Fibroblast of skin of right biceps (primary cell): ENCODE data around the gene CCL13.

Experiments
- DNase-seq: peaks from one replicate; pipeline ENCODE4 v3.0.0-alpha.2; 2013

Gene CCL13

GRCh38 chr17:34386697-34387550 is 30.6 kb downstream of the CCL13 start:
- peak; percentile 27 for DNase-seq

- no peak for DNase-seq
Measured at GRCh38 chr17:34387566-34387965, 31.3 kb downstream of the CCL13 start.

DNA sequence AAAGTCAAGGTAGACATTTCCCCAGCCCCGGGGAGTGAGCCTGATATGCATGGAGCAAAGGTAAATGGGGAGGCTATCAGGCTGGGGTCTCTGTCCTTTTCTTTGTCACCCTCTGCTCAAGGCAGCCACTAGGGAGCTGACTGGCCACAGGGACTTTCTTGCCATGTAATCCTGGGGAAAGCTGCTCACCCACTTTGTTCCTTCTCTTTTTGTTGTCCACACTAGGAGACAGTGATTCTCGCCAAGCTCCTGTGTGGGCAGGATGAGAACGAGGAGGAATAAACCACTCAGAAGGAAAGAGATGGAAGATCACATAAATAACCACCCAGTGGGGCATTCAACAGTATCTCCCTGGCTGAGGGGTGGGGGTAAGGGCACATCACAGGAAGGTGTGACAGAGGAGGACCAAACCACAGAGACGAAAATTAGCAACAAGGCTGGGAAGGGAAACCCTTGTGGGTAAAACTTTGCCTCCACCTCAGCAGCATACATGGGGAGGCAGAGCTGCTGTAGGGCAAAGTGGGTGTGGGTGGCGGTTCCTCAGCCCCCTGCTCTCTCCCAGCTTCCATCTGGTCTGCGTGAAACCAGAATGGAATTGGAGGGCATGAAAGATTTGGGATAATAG is 33.0 kb downstream of the CCL13 start:
- no peak for DNase-seq

DNA sequence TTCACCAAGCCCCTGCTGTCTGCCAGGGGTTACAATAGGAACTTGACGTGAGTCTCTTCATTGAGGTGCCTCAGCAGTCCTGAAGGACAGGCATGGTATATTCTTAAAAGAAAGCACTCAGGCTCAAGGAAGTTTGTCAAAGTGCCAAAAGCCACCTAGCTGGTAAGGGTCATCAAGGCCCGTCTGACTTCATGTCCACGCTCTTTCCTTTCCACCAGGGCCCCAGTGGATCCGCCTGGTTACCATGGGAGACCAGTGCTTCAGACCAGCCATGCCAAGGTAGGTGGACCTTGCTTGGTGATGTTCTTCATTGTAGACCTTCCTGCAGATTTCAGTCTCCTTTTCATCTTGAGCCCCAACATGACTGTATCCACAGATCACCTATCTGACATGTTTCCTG is 34.4 kb downstream of the CCL13 start:
- no peak for DNase-seq

DNA sequence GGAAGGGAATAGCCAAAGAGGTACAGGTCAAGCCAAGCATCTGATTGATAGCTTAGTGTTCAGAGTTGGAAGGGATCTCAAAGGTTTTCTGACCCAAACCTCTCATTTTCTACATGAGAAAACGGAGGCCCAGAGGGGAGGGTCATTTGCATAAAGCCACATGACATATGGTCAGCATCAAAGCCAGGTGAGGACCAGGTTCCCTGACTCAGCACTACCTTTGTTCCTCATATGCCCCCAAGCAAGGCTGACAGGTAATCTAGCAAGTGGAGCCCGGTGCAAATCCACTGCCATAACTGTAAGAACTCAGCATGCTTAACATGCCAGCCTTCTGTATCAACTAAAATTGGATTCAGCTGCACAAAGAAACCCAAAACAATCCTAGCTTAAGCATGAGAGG is 35.0 kb downstream of the CCL13 start:
- no peak for DNase-seq

DNA sequence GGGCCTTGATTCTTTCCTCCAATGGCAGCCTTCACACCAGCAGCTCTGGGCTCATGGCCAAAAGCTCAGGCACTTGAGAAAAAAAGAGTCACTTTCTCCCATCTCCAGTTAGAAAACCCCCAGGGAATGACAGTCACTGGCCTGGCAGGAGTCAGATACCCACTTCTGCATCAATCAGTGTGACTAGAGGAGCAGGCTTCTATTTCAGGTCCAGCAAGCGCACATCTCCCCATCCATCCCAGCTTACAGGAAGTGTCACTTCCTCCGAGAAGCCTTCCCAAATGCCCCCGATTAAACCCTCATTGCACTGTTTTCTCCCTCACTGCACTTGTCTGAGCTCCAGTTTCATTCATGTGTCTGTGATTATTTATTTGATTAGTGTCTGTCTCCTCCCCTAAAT is 37.1 kb downstream of the CCL13 start:
- no peak for DNase-seq

GRCh38 chr17:34397265-34397664 is 41.0 kb downstream of the CCL13 start:
- no peak for DNase-seq

- DNase-seq: no peak
Measured at GRCh38 chr17:34398990-34399389, 42.7 kb downstream of the CCL13 start.

DNA sequence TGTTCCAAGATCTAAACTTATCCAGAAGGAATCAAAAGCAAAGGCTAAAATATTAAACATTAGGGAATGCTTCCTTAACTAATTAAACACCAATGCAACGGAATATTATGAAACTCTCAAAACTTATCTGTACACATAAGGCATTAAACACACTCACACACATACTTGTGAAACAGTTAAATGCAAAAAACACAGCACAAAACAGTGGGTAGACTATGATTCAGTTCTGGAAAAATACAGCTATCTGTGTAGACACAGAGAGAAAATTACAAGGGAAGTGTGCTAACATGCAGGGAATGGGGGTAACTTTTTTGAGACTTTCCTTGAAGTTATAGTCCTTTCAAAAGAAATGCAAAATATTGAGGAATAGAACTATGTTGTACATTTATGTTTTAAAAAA is 43.4 kb downstream of the CCL13 start:
- no peak for DNase-seq

GRCh38 chr17:34400301-34400931 is 44.1 kb downstream of the CCL13 start:
- DNase-seq: no peak

DNA sequence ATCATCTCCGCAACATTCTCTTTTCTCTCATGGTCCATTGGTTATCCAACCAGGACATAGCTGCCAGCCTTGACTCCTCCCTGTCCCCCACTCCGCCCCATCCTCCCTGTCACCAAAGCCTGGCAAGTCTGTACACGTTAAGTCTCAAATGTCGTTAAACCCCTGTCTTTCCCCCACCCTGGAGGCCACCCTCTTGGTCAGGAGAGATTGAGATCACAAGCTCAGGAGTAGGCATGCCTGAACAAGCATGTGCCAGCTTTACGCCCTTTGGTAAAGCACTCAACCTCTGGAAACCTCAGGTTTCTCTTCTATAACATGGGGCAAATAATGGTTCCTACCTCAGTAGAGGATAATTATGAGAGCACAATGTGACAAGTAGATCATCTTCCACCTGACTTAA is 44.9 kb downstream of the CCL13 start:
- no peak for DNase-seq

GRCh38 chr17:34403006-34403405 is 46.7 kb downstream of the CCL13 start:
- no peak for DNase-seq

DNA sequence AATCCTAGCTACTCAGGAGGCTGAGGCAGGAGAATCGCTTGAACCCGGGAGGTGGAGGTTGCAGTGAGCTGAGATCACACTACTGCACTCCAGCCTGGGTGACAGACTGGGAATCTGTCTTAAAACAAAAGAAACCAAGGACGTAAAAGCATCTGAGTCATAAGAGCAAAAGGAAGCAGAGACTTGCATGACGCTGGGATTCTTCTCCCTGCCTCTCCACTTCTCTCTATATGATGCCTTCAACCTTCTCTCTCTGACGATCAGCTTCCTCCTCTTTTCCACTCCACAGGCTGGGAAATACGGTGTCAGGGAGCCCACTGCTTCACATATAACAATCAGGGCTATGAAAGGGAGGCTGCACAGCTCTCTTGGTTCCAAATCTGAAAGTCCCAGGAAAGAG is 49.9 kb downstream of the CCL13 start:
- DNase-seq: no peak
